AG04449 (cell line): ENCODE results near the gene ADCY10.
"Not testable (repeated sequence)": the region's sequence is repeated elsewhere in the genome, so short reads cannot be mapped to it uniquely, and the experiment has no call there.

Experiments used
- CTCF ChIA-PET: fragments of 350-600 bp; formaldehyde crosslinking; extraction: SDS; loops from one replicate; lab custom pipeline; 2021; ENCODE audit warnings: antibody characterized with exemption; lab: Yijun Ruan, JAX
- POLR2A ChIA-PET: fragments of 400-600, 350-600 bp; formaldehyde crosslinking; extraction: SDS; loops from one replicate; lab custom pipeline; 2020; ENCODE audit warnings: antibody characterized with exemption, inconsistent platforms; lab: Yijun Ruan, JAX
- DNase-seq: peaks from one replicate; pipeline ENCODE4 v3.0.0-alpha.2; 2010; ENCODE audit warnings: low read depth, low spot score
- H3K4me3 ChIP-seq: 2 replicates; pipeline ENCODE4 v1.5.1; 2011; ENCODE audit warnings: low read depth, mild to moderate bottlenecking, control low read depth, low read length
- TF ChIP-seq, protein P1 (sequence below): IDR thresholded peaks from one replicate; pipeline ENCODE4 v1.5.1; 2011; ENCODE audit warnings: mild to moderate bottlenecking, moderate library complexity, low read length, control low read depth, inconsistent platforms; ENCODE audit not compliant: insufficient read depth; ENCODE audit errors: missing control alignments

ADCY10 gene

GRCh38 chr1:167904652-167905130 lies 9.2 kb downstream of the ADCY10 start:
- DNase-seq, result peak; percentile 53
- ChIA-PET POLR2A (interaction anchor here (0.9 kb wide), 1 partner anchor 189 kb away, joined by 4 read pairs; no protein-coding TSS in a partner anchor), CTCF (interaction anchor here (1.1 to 2.1 kb wide), 4 partner anchors 10 to 184 kb away, joined by 3 to 7 read pairs (median 3); partner anchors contain the start of gene ADCY10)
- H3K4me3 ChIP-seq, result no peak overlapping the region
- TF ChIP-seq, protein P1, sequence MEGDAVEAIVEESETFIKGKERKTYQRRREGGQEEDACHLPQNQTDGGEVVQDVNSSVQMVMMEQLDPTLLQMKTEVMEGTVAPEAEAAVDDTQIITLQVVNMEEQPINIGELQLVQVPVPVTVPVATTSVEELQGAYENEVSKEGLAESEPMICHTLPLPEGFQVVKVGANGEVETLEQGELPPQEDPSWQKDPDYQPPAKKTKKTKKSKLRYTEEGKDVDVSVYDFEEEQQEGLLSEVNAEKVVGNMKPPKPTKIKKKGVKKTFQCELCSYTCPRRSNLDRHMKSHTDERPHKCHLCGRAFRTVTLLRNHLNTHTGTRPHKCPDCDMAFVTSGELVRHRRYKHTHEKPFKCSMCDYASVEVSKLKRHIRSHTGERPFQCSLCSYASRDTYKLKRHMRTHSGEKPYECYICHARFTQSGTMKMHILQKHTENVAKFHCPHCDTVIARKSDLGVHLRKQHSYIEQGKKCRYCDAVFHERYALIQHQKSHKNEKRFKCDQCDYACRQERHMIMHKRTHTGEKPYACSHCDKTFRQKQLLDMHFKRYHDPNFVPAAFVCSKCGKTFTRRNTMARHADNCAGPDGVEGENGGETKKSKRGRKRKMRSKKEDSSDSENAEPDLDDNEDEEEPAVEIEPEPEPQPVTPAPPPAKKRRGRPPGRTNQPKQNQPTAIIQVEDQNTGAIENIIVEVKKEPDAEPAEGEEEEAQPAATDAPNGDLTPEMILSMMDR, result no peak

- no peak for DNase-seq
- ChIA-PET CTCF (interaction anchor here (1.3 kb wide), 1 partner anchor 244 kb away, joined by 3 read pairs; no protein-coding TSS in a partner anchor), POLR2A (no interaction called here)
- TF ChIP-seq, protein P1, result no peak
- H3K4me3 ChIP-seq, result no peak overlapping the region
Measured at GRCh38 chr1:167900907-167901306, 13.0 kb downstream of the ADCY10 start.

- TF ChIP-seq, protein P1, result no peak
- H3K4me3 ChIP-seq, result no peak overlapping the region
- DNase-seq, result no peak
- CTCF ChIA-PET, result no interaction called here
- POLR2A ChIA-PET, result no interaction called here
Measured at GRCh38 chr1:167899253-167899681, 14.7 kb downstream of the ADCY10 start.

DNA sequence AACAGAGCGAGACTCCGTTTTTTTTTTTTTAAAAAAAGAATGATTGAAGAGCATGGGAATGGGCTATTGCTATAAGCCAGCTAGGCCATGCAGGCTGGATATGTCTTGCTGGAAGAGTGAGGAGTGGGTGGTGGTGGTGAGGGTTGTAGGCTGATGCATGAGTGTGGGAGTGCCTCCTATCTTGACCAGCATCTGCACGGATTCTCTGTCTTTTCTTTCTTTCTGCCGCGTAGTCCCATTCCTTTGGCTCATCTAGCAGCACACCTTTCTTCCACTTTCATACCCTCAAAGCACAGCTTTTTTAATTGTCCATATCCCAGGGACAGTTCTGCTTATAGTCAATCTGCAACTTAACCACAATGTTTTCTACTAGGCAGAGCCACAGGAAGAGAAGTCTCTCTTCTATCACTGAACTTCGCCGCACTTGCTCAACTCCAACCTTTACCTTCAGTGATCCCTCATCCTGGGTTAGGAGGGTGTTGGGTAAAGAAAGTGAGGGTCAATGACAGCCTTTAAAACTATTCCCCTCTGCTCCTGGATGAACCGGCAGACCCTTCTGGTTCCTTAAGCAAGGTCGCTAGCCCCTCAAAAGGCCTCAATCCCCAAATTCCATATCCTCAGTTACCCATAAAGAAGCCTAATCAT lies 15.2 kb downstream of the ADCY10 start:
- ChIA-PET POLR2A (no interaction called here), CTCF (no interaction called here)
- TF ChIP-seq, protein P1, result no peak
- DNase-seq, result no peak
- no peak overlapping the region for H3K4me3 ChIP-seq

- DNase-seq, result no peak
- POLR2A ChIA-PET, result no interaction called here
- CTCF ChIA-PET, result no interaction called here
- H3K4me3 ChIP-seq, result no peak overlapping the region
- TF ChIP-seq, protein P1, result no peak
Measured at GRCh38 chr1:167893798-167894197, 20.1 kb downstream of the ADCY10 start.

GRCh38 chr1:167890400-167890799 lies 23.5 kb downstream of the ADCY10 start:
- DNase-seq, result no peak
- H3K4me3 ChIP-seq, result no peak overlapping the region
- POLR2A ChIA-PET, result no interaction called here
- TF ChIP-seq, protein P1, result no peak
- CTCF ChIA-PET, result no interaction called here

DNA sequence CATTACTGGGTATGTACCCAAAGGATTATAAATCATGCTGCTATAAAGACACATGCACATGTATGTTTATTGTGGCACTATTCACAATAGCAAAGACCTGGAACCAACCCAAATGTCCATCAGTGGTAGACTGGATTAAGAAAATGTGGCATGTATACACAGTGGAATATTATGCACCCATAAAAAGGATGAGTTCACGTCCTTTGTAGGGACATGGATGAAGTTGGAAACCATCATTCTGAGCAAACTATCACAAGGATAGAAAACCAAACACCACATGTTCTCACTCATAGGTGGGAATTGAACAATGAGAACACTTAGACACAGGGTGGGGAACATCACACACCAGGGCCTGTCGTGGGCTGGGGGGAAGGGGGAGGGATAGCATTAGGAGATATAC lies 26.7 kb downstream of the ADCY10 start:
- H3K4me3 ChIP-seq, CTCF ChIA-PET, POLR2A ChIA-PET, DNase-seq: not testable (repeated sequence)
